ENCODE results near the gene GPR37L1. TPM values are rescaled to one million over a fixed set of nuclear protein-coding genes. Genes with fewer than 3 reads are reported as not detected.
A peak's percentile ranks its signal among the peaks of the same experiment; 100 is the strongest.

The GPR37L1 gene
- total and polyA plus RNA-seq, 4 donors: 3.1 to 9.7 (median 6.6) TPM

DNA sequence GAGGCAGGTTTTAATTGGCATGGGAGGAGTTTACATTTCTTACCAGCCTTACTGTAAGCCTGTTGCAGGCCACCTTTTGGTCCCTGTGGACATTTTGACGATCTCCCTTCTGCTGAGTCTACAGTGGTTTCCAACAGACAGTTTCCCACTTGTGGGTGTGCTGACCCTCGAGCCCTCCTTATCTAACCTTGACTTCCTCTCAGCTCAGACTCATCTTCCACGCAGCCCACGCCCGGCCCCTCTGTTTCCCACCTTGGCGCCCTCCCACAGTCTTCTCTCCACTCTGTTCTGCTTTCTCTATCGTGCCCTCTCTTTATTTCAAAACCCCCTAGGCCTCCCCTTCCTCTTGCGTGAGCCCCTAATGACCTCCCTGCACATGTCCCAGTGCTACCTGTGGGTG, 27.9 kb downstream of the GPR37L1 start:
- 91% methylated on average over 8 of the region's 8 CpGs for WGBS (ENCODE audit: insufficient coverage)
- Histone ChIP-seq H3K36me3 (ENCODE audit: control insufficient read depth, insufficient read depth, low read length) (no peaks in the 10 kb centered on the region), H3K4me3 (ENCODE audit: low read depth, low read length) (no peak overlapping the region), H3K9me3 (ENCODE audit: control insufficient read depth, insufficient read depth, low read length) (no peaks in the 10 kb centered on the region), H3K27me3 (ENCODE audit: control insufficient read depth, insufficient read depth, low read length) (no peaks in the 10 kb centered on the region), H3K27ac (ENCODE audit: low read depth, low read length) (no peak overlapping the region), H3K4me1 (ENCODE audit: control insufficient read depth, insufficient read depth, low read length) (peaks cover 17% of the 10 kb centered on the region)
- no peak for DNase-seq (ENCODE audit: low read depth in 4 of 6, low spot score in 6 of 6)

DNA sequence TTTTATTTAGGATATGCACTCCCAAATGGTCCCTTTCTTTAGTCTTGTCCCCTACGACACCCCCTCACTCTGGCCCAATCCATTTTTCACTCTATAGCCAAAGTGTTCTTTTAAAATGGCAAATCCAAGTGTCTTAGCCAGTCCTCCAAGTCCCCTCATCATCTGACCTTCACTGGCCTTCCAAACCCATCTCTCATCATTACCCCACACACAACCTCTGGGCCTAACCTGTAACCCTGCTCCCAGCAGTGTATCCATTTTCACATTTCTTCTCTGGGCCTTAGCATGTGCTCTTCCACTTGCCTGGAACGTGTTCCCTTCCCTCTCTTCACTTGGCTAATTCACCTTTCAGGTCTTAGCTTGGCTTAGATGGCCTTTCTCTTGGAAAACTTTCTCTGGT, 28.3 kb downstream of the GPR37L1 start:
- 84% methylated on average over 2 of the region's 2 CpGs for WGBS (ENCODE audit: insufficient coverage)

DNA sequence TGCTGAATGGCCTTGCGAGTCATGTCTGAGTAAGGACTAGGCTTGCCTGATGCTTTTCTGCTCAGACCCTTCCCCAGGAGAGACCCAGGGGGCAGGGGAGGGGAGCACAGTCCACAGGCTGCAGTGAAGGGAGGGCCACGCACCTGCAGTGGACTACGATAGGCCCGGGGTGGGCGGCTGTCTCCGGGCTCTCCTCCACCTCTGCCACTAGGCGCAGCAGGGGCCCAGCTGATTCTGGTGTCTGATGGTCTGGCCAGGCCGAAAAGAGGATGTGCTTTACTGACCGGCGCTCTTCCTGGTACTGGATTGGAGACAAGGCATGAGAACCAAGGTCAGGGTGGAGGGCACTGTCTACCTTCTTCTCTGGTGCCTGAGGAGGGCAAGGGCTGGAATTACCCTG, 29.7 kb downstream of the GPR37L1 start:
- Histone ChIP-seq H3K27me3 (ENCODE audit: control insufficient read depth, insufficient read depth, low read length) (no peaks in the 10 kb centered on the region), H3K4me3 (ENCODE audit: low read depth, low read length) (no peak overlapping the region), H3K27ac (ENCODE audit: low read depth, low read length) (no peak overlapping the region), H3K9me3 (ENCODE audit: control insufficient read depth, insufficient read depth, low read length) (no peaks in the 10 kb centered on the region), H3K36me3 (ENCODE audit: control insufficient read depth, insufficient read depth, low read length) (no peaks in the 10 kb centered on the region), H3K4me1 (ENCODE audit: control insufficient read depth, insufficient read depth, low read length) (peaks cover 9% of the 10 kb centered on the region)
- DNase-seq (ENCODE audit: low read depth in 4 of 6, low spot score in 6 of 6): no peak
- WGBS (ENCODE audit: insufficient coverage): 70% methylated on average over 8 of the region's 10 CpGs

More for the DNA sequence above, 28.3 kb downstream of the GPR37L1 start:
- Histone ChIP-seq H3K4me3 (ENCODE audit: low read depth, low read length) (no peak overlapping the region), H3K36me3 (ENCODE audit: control insufficient read depth, insufficient read depth, low read length) (no peaks in the 10 kb centered on the region), H3K4me1 (ENCODE audit: control insufficient read depth, insufficient read depth, low read length) (peaks cover 13% of the 10 kb centered on the region), H3K9me3 (ENCODE audit: control insufficient read depth, insufficient read depth, low read length) (no peaks in the 10 kb centered on the region), H3K27ac (ENCODE audit: low read depth, low read length) (no peak overlapping the region), H3K27me3 (ENCODE audit: control insufficient read depth, insufficient read depth, low read length) (no peaks in the 10 kb centered on the region)
- no peak for DNase-seq (ENCODE audit: low read depth in 4 of 6, low spot score in 6 of 6)

- H3K4me3 ChIP-seq (ENCODE audit: low read depth, low read length): no peak overlapping the region
- peaks cover 9% of the 10 kb centered on the region for H3K4me1 ChIP-seq (ENCODE audit: control insufficient read depth, insufficient read depth, low read length)
- DNase-seq (ENCODE audit: low read depth in 4 of 6, low spot score in 6 of 6): no peak
- WGBS (ENCODE audit: insufficient coverage): 86% methylated on average over 4 of the region's 4 CpGs
- no peaks in the 10 kb centered on the region for H3K27me3 ChIP-seq (ENCODE audit: control insufficient read depth, insufficient read depth, low read length)
- H3K9me3 ChIP-seq (ENCODE audit: control insufficient read depth, insufficient read depth, low read length): no peaks in the 10 kb centered on the region
- no peak overlapping the region for H3K27ac ChIP-seq (ENCODE audit: low read depth, low read length)
- H3K36me3 ChIP-seq (ENCODE audit: control insufficient read depth, insufficient read depth, low read length): no peaks in the 10 kb centered on the region
Observed at GRCh38 chr1:202153284-202153683, 30.6 kb downstream of the GPR37L1 start.

DNA sequence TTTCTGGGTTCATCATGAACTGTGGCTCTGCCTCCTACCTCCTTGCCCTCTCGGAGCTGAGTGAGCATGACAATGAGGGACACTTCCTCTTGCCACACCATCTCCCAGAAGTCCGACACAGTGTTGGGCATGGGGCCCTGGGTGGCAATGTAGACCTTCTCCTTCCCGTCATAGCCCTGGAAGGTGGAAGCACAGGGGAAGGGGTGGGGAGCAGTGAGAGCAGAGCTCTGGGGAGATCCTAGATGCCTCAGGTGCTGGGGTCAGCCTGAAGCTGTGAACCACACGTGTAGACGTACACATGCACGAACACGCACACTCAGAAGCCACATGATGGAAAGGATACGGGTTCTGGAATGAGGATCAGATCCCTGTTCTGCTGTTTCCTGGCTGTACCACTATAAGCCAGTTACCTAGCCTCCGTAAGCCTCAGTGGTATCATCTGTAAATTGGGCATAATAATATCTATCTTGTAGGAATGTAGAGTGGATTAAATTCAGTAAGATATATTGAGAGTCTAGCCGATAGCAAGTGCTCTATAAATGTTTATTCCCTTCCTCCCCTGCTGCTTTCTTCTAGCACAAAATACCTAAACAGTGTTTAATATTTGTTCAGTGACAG, 31.5 kb downstream of the GPR37L1 start:
- H3K4me3 ChIP-seq (ENCODE audit: low read depth, low read length): no peak overlapping the region
- H3K27me3 ChIP-seq (ENCODE audit: control insufficient read depth, insufficient read depth, low read length): no peaks in the 10 kb centered on the region
- 89% methylated on average over 6 of the region's 10 CpGs for WGBS (ENCODE audit: insufficient coverage)

DNA sequence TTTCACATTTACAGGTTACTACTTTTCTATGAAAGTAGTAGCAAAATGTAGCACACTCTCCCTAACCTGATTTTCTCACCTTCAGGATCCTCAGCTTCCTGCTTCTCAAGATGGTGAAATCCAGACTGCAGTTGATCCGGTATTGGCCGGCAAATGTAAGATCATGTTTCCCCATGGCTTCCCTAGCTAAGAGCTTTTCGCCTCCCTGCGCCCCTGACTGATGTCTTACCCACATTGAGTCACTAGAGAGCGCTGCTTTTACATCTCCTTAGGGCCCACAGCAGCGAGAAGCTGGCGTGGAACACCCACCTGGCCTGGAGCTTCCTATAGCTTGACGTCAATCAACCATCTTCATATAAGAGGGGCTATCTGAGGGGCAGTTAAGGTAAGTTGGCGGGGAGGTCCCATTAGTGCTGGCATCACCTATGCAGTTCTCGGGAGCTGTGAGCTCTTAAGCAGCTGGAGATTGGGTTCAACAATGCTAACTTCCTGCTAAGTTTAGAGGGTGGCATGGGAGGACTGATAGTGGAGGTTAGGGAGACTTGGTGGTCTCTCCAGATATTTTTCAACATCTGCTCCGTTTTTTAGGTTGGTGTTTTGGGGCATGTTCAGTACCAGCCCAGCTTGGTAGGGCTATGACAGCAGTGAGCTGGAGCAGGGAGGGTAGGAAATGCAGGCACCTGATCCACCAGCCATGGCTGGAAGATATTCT, 32.2 kb downstream of the GPR37L1 start:
- Histone ChIP-seq H3K36me3 (ENCODE audit: control insufficient read depth, insufficient read depth, low read length) (no peaks in the 10 kb centered on the region), H3K9me3 (ENCODE audit: control insufficient read depth, insufficient read depth, low read length) (no peaks in the 10 kb centered on the region), H3K4me1 (ENCODE audit: control insufficient read depth, insufficient read depth, low read length) (peaks cover 12% of the 10 kb centered on the region), H3K27me3 (ENCODE audit: control insufficient read depth, insufficient read depth, low read length) (no peaks in the 10 kb centered on the region), H3K27ac (ENCODE audit: low read depth, low read length) (no peak overlapping the region), H3K4me3 (ENCODE audit: low read depth, low read length) (no peak overlapping the region)
- 41% methylated on average over 7 of the region's 11 CpGs for WGBS (ENCODE audit: insufficient coverage)
- DNase-seq (ENCODE audit: low read depth in 4 of 6, low spot score in 6 of 6): peak in 2 of 6 donors; percentile 59 to 72

More for the DNA sequence above, 31.5 kb downstream of the GPR37L1 start:
- DNase-seq (ENCODE audit: low read depth in 4 of 6, low spot score in 6 of 6): no peak
- Histone ChIP-seq H3K4me1 (ENCODE audit: control insufficient read depth, insufficient read depth, low read length) (peaks cover 9% of the 10 kb centered on the region), H3K27ac (ENCODE audit: low read depth, low read length) (no peak overlapping the region), H3K36me3 (ENCODE audit: control insufficient read depth, insufficient read depth, low read length) (no peaks in the 10 kb centered on the region), H3K9me3 (ENCODE audit: control insufficient read depth, insufficient read depth, low read length) (no peaks in the 10 kb centered on the region)

GRCh38 chr1:202155478-202156021, 32.8 kb downstream of the GPR37L1 start:
- Histone ChIP-seq H3K36me3 (ENCODE audit: control insufficient read depth, insufficient read depth, low read length) (peaks cover 1% of the 10 kb centered on the region), H3K9me3 (ENCODE audit: control insufficient read depth, insufficient read depth, low read length) (no peaks in the 10 kb centered on the region), H3K27ac (ENCODE audit: low read depth, low read length) (no peak overlapping the region), H3K4me1 (ENCODE audit: control insufficient read depth, insufficient read depth, low read length) (peaks cover 19% of the 10 kb centered on the region), H3K27me3 (ENCODE audit: control insufficient read depth, insufficient read depth, low read length) (no peaks in the 10 kb centered on the region), H3K4me3 (ENCODE audit: low read depth, low read length) (no peak overlapping the region)
- DNase-seq (ENCODE audit: low read depth in 4 of 6, low spot score in 6 of 6): peak in 2 of 6 donors; percentile 26 to 40
- WGBS (ENCODE audit: insufficient coverage): 35% methylated on average over 4 of the region's 8 CpGs

- no peaks in the 10 kb centered on the region for H3K9me3 ChIP-seq (ENCODE audit: control insufficient read depth, insufficient read depth, low read length)
- no peak overlapping the region for H3K27ac ChIP-seq (ENCODE audit: low read depth, low read length)
- H3K4me3 ChIP-seq (ENCODE audit: low read depth, low read length): no peak overlapping the region
- peaks cover 29% of the 10 kb centered on the region for H3K4me1 ChIP-seq (ENCODE audit: control insufficient read depth, insufficient read depth, low read length)
- 69% methylated on average over 2 of the region's 8 CpGs for WGBS (ENCODE audit: insufficient coverage)
- no peak for DNase-seq (ENCODE audit: low read depth in 4 of 6, low spot score in 6 of 6)
- peaks cover 5% of the 10 kb centered on the region for H3K36me3 ChIP-seq (ENCODE audit: control insufficient read depth, insufficient read depth, low read length)
- no peaks in the 10 kb centered on the region for H3K27me3 ChIP-seq (ENCODE audit: control insufficient read depth, insufficient read depth, low read length)
Observed at GRCh38 chr1:202156590-202156989, 33.9 kb downstream of the GPR37L1 start.

GRCh38 chr1:202157945-202158344, 35.2 kb downstream of the GPR37L1 start:
- peaks cover 37% of the 10 kb centered on the region for H3K4me1 ChIP-seq (ENCODE audit: control insufficient read depth, insufficient read depth, low read length)
- no peak overlapping the region for H3K4me3 ChIP-seq (ENCODE audit: low read depth, low read length)
- peaks cover 5% of the 10 kb centered on the region for H3K36me3 ChIP-seq (ENCODE audit: control insufficient read depth, insufficient read depth, low read length)
- H3K27me3 ChIP-seq (ENCODE audit: control insufficient read depth, insufficient read depth, low read length): no peaks in the 10 kb centered on the region
- 94% methylated on average over 7 of the region's 10 CpGs for WGBS (ENCODE audit: insufficient coverage)
- no peak for DNase-seq (ENCODE audit: low read depth in 4 of 6, low spot score in 6 of 6)
- H3K27ac ChIP-seq (ENCODE audit: low read depth, low read length): no peak overlapping the region
- no peaks in the 10 kb centered on the region for H3K9me3 ChIP-seq (ENCODE audit: control insufficient read depth, insufficient read depth, low read length)
